PFSK-1 (cell line): ENCODE measurements around the gene L3MBTL4.

Source experiments
- FOXP2 ChIP-seq: optimal IDR thresholded peaks from 2 replicates; pipeline ENCODE3; 2011; ENCODE audit warnings: borderline replicate concordance, control low read depth, inconsistent platforms; ENCODE audit not compliant: insufficient read depth; ENCODE audit errors: extremely low read length, extremely low read depth
- POLR2AphosphoS5 ChIP-seq: IDR thresholded peaks from 2 replicates; pipeline ENCODE4 v1.6.1; 2012; ENCODE audit warnings: low read depth, mild to moderate bottlenecking, control low read depth, low read length, moderate library complexity
- SIN3A ChIP-seq: IDR thresholded peaks from 2 replicates; pipeline ENCODE4 v1.6.1; 2012; ENCODE audit warnings: mild to moderate bottlenecking, low read length, moderate library complexity, borderline replicate concordance; ENCODE audit not compliant: insufficient read depth
- TAF1 ChIP-seq: IDR thresholded peaks from 2 replicates; pipeline ENCODE4 v1.6.1; 2012; ENCODE audit warnings: low read length, control low read depth, borderline replicate concordance; ENCODE audit not compliant: insufficient read depth
- TF ChIP-seq, protein P1 (sequence below), 2 experiments: IDR thresholded peaks; 2 replicates each; pipeline versions ENCODE4 v1.6.1 to v1.8.0; 2011 to 2012; ENCODE audit warnings: low read depth in 2 of 2, low read length in 2 of 2, control low read depth in 1 of 2, inconsistent platforms in 1 of 2, mild to moderate bottlenecking in 1 of 2, moderate library complexity in 1 of 2; ENCODE audit not compliant: insufficient read depth in 1 of 2

L3MBTL4 gene

DNA sequence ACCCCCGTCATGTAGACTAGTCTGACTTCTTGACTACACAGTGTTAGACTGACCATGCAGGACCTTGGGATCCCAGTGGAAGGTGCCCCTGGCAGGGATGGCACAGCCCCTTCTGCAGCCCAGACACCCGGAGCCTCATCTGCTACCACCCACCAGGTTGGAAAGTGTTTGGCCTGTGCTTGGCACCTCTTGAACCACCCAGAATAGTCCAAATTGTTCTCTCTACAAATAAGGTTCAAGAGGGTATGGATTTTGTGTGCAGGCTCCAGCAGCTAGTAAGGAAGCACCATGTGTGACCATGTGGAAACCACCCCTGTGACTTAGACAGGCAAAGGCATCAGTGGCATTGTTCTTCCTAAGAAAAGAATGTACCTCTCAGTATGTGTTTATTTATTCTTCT, 18.4 kb downstream of the L3MBTL4 start:
- TF ChIP-seq, protein P1, sequence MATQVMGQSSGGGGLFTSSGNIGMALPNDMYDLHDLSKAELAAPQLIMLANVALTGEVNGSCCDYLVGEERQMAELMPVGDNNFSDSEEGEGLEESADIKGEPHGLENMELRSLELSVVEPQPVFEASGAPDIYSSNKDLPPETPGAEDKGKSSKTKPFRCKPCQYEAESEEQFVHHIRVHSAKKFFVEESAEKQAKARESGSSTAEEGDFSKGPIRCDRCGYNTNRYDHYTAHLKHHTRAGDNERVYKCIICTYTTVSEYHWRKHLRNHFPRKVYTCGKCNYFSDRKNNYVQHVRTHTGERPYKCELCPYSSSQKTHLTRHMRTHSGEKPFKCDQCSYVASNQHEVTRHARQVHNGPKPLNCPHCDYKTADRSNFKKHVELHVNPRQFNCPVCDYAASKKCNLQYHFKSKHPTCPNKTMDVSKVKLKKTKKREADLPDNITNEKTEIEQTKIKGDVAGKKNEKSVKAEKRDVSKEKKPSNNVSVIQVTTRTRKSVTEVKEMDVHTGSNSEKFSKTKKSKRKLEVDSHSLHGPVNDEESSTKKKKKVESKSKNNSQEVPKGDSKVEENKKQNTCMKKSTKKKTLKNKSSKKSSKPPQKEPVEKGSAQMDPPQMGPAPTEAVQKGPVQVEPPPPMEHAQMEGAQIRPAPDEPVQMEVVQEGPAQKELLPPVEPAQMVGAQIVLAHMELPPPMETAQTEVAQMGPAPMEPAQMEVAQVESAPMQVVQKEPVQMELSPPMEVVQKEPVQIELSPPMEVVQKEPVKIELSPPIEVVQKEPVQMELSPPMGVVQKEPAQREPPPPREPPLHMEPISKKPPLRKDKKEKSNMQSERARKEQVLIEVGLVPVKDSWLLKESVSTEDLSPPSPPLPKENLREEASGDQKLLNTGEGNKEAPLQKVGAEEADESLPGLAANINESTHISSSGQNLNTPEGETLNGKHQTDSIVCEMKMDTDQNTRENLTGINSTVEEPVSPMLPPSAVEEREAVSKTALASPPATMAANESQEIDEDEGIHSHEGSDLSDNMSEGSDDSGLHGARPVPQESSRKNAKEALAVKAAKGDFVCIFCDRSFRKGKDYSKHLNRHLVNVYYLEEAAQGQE (IDR thresholded peaks at IDR 0.05; ENCODE audit: insufficient read depth in 1 of 2, low read depth in 2 of 2, low read length in 2 of 2): no peak
- TF ChIP-seq POLR2AphosphoS5 (no peak), FOXP2 (no peak), SIN3A (no peak), TAF1 (no peak)

DNA sequence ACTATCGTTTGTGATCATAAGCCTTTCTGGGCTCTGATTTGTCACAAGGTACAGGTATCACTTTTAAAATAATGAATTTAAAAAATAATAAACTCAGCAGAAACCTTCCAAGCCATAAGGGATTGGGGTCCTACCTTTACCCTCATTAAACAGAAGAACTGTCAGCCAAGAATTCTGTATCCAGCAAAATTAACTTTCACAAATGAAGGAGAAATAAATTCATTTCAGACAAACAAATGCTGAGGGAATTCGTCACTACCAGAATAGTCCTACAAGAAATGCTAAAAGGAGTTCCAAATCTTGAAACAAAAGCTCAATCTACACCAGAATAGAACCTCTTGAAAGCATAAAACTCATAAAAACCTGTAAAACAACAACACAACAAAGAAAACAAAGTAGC, 25.7 kb downstream of the L3MBTL4 start:
- TF ChIP-seq SIN3A: no peak

DNA sequence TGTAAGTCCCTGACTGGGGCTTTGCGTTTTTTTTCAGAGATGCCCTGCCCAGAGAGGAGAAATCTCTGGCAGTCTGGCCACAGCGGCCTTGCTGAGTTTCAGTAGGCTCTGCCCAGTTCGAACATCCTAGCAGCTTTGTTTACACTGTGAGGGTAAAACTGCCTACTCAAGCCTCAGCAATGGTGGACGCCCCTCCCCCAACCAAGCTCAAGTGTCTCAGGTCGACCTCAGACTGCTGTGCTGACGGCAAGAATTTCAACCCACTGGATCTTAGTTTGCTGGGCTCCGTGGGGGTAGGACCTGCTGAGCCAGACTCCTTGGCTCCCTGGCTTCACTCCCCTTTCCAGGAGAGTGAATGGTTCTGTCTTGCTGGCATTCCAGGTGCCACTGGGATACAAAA, 31.7 kb downstream of the L3MBTL4 start:
- TF ChIP-seq, protein P1 (IDR thresholded peaks at IDR 0.05; ENCODE audit: insufficient read depth in 1 of 2, low read depth in 2 of 2, low read length in 2 of 2): no peak
- TF ChIP-seq FOXP2 (no peak), TAF1 (no peak), POLR2AphosphoS5 (no peak), SIN3A (no peak)

DNA sequence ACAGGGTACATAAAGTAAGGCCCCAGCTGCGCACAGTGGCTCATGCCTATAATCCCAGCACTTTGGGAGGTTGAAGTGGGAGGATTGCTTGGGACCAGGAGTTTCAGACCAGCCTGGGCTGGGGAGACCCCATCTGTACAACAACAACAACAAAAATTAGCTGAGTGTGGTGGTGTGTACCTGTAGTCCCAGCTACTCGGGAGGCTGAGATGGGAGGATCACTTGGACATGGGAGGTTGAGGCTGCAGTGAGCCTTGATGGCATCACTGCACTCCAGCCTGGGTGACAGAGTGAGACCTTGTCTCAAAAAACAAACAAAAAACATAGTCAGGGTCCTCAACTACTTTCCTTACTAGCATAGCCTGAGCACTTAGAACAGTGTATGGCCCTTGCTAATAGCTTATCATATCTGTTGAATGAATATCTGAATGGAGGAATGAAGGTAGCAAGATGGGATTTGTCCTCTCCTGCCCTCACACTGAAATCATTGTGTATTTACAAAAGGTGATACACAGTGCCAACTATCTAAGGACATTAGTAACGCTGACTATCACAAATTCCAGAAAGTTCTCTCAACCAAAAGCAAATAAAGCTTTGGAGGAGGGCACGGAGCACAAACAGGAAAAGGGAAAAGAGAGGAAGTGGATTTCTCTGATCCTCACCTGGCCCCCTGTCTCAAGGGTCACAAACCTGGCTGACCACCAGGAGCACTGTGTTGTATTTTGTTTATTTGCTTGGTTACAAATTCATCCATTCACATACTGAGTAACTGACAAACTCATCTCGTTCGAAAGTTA, 38.1 kb downstream of the L3MBTL4 start:
- TF ChIP-seq SIN3A: no peak
- TF ChIP-seq, protein P1 (IDR thresholded peaks at IDR 0.05; ENCODE audit: insufficient read depth in 1 of 2, low read depth in 2 of 2, low read length in 2 of 2): no peak
- no peak for TF ChIP-seq TAF1

DNA sequence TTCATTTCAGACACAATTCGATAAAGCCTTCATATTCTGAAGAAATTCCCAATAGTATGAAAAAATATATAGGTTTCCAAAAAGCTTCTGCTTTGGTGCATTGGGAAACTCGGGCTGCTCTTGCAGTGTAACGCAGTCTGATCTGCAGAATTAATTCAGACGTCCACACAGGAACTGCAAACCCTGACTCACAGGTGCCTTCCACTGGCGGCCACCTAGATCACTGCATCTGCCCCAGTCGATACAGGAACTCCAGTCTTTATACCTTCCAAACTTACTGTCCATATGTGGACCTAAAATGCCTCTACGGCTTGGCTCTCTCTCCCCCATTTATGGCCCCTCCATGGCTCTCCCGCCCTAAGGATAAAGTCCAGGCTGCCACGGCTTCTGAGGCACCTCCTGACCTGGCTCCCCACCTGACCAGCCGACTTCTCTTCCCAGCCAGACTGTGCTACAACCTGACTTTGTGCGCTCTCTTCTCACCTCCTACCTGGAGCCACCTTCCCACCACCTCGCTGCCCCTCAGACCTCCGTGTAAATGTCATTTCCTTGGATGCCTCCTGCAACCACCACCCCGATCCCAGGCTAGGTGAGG, 39.7 kb downstream of the L3MBTL4 start:
- TF ChIP-seq, protein P1 (IDR thresholded peaks at IDR 0.05; ENCODE audit: insufficient read depth in 1 of 2, low read depth in 2 of 2, low read length in 2 of 2): no peak
- TF ChIP-seq SIN3A (no peak), FOXP2 (no peak), TAF1 (no peak)
